Measurements from ENCODE around the gene B3GALT5. TPM values are rescaled to one million over a fixed set of nuclear protein-coding genes. Genes with fewer than 3 reads are reported as not detected.

Gene B3GALT5
- total RNA-seq, 4 donors from 2014 or later: under 0.01 TPM; not detected in 3

DNA sequence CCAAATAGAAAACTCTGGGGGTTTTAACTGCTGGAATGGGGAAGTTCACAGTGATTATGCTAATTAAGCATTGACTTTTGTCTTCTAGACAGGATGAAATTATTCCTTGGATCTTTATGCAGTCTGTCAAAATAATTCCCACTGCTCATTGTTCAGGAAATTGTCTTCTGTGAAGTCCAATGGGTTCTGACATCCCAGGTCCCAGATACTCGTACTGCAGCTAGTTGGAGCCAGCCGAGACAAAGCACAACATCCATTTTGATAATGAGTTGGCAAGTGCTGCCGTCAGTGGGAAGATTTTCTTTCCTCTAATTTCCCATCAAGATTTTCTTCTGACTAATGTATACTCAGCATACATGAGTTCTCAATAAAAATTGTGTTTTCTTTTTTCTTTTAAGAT is 17.3 kb upstream of the B3GALT5 start:
- TF ChIP-seq, protein P1, sequence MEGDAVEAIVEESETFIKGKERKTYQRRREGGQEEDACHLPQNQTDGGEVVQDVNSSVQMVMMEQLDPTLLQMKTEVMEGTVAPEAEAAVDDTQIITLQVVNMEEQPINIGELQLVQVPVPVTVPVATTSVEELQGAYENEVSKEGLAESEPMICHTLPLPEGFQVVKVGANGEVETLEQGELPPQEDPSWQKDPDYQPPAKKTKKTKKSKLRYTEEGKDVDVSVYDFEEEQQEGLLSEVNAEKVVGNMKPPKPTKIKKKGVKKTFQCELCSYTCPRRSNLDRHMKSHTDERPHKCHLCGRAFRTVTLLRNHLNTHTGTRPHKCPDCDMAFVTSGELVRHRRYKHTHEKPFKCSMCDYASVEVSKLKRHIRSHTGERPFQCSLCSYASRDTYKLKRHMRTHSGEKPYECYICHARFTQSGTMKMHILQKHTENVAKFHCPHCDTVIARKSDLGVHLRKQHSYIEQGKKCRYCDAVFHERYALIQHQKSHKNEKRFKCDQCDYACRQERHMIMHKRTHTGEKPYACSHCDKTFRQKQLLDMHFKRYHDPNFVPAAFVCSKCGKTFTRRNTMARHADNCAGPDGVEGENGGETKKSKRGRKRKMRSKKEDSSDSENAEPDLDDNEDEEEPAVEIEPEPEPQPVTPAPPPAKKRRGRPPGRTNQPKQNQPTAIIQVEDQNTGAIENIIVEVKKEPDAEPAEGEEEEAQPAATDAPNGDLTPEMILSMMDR (IDR thresholded peaks at IDR 0.05; ENCODE audit: low read depth): no peak

DNA sequence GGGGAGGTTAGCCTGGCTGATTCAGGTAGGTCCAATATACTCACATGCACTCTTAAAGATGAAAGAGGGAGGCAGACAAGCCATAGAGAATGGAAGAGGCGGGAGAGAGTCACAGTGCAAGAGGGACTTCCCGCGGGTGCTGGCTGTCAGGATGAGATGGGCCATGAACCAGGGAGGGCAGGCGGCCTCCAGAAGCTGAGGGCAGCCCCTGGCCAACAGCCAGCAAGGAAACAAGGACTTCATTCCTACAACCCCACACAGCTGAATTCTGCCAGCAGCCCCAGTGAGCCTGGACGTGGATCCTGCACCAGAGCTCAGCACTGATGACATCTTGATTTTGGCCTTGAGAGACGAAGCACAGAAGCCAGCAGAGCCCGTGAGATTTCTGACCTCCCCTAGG is 15.1 kb upstream of the B3GALT5 start:
- TF ChIP-seq, protein P1 (IDR thresholded peaks at IDR 0.05; ENCODE audit: low read depth): no peak

DNA sequence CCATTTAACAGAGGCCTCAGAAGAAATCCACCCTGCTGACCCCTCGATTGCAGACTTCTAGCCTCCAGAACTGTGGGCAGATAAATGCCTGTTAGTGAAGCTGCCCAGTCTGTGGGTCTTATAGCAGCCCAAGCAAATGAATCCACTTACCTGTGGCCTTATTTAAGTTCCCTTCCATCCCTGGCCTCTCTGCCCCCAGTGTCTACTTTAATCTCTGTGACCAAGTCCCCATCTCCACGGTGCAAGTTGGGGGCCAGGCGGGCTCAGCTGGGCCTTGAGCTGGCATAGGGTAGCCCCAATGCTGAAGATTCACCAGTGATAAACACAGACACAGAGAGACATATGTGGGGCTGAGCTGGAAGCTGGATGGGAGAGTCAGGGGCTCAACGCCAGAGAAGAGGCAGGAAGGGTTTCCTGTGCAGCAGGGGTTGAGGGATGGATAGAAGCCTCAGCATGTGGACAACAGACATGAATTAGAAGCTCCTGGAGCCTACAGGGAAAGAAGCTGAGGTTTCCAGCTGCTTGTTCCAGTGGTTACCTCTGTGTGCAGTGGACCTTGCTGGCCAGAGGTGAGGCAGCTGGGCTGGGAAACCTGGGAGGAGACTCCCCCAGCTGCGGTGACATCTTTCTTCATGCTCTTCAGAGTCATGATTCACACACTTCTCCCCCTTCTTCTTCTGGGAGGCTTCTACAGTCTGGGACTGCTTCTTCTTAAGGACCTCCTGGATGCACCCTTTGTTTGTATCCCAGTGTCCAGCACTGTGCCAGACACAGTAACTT is 13.4 kb upstream of the B3GALT5 start:
- TF ChIP-seq, protein P1 (IDR thresholded peaks at IDR 0.05; ENCODE audit: low read depth): no peak

DNA sequence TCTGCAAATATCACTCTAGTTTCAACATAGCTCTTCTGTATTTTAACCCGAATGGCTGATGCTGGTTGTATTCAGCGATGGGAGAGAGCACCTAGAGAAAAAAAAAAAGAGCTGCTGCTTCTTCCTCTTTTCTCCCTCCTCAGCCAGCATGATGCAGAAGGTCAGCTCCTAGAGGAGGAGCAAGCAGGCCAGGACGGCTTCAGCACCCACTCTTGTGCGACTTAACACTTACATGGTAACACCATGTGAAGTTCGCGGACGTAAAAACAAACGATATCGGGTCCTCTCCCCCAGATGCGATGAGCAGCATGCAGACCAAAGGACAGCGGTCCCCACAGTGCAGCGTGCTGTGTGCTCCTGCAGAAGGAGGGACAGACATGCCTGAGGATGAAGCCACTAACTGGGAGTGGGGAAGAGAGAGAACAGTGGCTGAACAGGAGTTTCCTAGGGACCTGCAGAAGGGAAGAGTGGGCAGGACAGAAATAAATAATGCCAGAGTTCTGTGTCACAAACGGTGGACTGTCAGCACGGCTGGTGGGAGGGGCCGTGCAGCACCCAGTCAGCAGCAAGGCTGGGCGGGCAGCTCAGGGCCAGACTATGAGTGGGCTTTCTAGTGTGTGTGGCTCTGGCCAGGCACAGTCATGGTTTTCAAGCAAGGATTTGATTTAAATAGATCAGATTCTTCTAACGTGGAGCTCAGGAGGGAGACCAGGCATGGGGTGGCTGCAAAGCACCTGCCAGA is 11.4 kb upstream of the B3GALT5 start:
- TF ChIP-seq, protein P1 (IDR thresholded peaks at IDR 0.05; ENCODE audit: low read depth): no peak

DNA sequence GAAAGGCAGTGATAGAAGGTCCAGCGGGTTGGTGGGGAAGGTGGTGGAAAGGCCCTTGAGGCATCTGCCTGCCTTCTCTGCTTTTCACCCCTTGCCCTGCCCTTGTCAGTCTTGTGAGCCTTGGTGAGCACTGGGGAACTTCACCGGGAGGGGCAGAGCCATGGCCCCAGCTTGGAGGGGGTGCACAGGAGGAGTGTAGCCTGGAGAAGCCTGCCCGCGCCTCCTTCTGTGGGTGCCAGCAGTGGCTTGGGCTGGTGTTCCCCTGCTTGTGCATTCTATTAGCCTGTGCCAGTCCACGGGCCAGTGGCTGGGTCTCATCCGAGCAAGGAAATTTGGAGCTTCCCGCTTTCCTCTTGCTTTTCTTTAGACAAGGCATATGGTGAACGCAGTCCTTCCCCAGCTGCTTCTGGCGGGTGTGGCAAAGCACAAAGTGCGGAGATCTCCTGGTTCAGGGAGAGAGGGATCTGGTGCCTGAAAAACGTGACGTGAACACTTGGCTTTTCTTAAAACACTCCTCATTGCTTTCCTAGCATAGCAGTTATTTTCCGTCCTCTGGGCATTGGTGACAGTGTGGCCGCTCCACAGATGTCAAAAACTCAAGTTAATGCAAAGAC is 10.6 kb upstream of the B3GALT5 start:
- TF ChIP-seq, protein P1 (IDR thresholded peaks at IDR 0.05; ENCODE audit: low read depth): no peak

DNA sequence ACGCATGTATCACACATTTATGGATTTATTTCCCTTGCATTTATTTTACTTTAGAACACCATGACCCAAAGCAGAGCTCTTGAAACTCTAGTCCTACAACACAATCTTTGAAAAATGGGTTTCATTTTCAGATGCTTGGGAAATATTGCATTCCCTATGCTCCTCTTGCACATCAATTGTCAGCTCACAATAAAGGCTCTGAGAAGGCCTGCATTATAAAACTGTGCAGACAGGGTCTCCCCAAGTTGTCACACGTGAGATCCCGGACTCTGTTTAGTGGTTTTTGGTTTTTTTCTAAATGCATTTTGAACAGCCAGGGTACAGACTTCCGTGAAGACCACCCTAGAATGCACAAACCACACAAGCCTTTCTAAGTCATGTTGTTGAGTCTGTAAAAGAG is 9.9 kb upstream of the B3GALT5 start:
- TF ChIP-seq, protein P1 (IDR thresholded peaks at IDR 0.05; ENCODE audit: low read depth): no peak

DNA sequence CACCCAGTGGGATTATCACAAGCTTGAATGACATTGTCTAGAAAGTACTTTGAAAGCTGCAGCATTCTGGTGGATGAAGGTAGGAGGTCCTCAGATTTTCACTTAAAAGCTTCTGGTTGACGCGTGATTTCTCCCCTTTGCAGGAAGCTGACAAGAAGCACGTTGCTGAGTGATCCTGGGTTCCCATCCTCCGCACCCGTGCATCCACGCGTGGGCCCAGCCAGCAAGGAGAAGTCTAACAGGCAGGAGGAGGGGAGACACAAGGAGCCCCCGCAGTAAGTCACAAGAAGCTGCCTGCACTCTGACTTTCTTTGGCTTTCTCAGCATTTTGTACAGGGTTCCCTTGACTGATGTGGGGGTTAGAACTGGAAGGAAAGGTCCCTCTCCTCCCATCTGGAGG is 7.8 kb upstream of the B3GALT5 start:
- TF ChIP-seq, protein P1 (IDR thresholded peaks at IDR 0.05; ENCODE audit: low read depth): no peak
